Activated CD4-positive, alpha-beta T cell treated with anti-CD3 and anti-CD28 coated beads for 24 hours (primary cell): Measurements from ENCODE around the gene DHCR7.

Experiments
- DNase-seq, 2 donors: peaks; one replicate each; pipeline ENCODE4 v3.0.0-alpha.2; 2020; ENCODE audit warnings: low read depth in 2 of 2

The DHCR7 gene

DNA sequence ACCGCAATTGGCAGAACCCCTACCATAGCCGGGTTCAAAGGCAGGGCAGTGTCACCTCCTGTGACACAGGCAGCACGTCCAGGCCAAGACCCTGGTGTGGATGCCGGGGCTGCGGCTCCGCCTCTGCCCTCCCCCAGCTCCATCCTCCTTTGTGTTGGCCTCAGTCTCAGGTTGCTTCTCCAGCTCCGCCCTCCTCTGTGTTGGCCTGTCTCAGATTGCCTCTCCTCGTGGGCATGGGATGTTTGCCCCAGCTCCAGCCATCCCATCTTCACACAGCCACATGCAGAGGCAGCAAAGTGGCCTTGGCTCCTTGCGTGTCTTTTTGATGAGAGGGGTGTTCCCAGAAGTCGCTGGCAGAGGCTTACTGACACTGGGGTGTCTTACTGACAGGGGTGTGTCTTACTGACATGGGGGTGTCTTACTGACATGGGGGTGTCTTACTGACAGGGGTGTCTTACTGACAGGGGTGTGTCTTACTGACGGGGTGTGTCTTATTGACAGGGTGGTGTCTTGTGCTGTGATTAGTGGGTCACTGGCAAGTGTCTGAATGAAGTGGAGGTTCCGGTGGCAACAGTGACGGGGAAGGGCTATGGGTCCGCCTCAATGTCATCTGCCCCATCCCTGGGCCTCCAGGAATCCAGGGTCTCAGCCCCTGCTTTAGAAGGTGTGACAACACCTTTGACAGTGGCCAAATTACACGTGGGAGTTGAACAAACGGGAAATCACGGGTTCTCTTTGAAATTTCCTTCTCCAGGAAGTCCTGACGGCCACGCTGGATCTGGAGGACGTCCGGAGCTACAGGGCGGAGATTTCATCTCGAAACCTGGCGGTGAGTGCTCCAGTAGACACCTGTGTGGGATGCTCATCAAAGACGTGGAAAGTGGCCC, 29.7 kb upstream of the DHCR7 start:
- DNase-seq: no peak

DNA sequence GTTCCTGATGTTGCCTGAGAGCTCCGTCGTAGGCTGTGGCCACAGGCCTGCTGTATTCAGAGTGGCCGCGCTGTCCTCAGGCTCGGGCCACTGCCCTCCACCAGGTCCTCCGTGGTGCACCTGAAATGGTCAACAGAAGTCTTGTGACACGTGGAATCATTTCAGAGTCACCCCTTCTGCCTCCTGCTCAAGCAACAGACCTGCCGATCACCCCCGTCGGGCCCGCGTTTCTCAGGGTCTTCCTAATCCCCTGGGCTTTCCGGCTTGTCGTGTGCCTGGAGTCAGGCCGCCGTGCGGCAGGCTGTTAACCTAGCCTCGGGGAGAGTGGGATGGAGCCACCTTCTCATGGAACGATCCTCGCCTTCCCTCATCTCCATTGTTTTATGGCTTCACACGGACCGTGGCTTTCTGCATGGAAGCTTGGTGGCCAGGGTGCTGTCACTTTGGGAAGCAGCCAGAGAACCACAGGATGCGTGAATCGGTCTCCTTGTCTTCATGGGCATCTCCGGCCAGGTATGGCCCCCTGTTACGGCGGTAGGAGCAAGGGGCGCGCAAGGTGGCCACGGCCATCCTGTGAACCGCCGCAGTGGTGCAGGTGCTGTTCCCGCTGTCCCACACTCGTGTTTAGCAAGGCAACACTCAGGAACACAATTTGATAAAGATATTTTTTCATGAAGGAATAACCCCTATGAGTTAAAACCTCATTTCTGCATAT, 28.9 kb upstream of the DHCR7 start:
- DNase-seq: no peak

DNA sequence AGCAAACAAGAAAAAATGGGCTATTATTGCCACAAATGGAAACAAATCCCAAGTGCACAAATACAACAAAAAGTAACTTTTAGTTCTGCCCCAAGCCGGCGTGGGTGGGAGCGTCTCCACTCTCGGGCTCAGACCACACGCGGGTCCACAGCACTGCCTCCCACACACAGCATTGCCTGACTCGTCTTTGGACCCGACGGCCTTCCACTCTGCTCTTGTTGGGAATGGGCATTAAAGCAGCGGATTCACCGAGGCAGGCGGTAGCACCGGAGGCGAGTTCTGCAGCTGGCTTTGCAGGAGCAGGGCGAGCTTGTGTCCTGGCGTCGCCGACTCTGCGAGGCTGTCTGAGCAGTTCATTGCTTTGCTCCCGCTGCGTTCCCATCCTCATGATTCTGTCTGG, 27.8 kb upstream of the DHCR7 start:
- DNase-seq: no peak

DNA sequence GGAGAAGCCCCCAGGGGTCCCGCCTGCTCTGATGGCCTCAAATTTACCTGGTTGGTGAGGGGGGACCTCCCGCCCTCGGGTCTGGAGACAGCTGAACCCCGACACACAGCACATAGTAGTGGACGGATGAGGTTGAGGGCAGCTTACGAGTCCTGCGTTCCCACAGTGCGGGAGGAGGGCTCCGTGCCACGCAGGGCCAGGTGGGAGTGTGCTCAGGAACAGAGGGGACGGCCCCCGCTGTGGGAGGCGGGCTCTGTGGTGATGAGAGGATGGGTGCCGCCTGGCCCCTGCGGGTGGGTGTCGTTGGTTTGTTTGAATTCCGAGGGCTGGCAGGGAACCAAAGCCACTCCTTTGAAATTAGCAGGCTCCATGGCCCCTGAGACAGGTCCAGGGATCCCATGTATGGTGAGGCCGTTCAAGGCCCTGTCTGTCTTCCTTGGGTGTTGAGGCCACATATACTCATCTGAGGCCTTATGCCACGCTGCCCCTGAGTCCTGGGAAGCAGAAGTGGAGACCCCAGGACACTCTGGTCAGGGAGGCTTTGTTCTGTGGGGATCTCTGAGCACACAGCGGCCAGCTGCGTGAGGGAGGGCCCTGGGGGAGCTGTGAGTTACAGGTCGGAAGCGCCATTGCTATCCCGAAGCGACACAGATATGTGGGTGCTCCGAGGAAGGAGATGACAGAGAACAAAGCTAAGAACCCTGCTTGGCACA, 26.7 kb upstream of the DHCR7 start:
- no peak for DNase-seq

DNA sequence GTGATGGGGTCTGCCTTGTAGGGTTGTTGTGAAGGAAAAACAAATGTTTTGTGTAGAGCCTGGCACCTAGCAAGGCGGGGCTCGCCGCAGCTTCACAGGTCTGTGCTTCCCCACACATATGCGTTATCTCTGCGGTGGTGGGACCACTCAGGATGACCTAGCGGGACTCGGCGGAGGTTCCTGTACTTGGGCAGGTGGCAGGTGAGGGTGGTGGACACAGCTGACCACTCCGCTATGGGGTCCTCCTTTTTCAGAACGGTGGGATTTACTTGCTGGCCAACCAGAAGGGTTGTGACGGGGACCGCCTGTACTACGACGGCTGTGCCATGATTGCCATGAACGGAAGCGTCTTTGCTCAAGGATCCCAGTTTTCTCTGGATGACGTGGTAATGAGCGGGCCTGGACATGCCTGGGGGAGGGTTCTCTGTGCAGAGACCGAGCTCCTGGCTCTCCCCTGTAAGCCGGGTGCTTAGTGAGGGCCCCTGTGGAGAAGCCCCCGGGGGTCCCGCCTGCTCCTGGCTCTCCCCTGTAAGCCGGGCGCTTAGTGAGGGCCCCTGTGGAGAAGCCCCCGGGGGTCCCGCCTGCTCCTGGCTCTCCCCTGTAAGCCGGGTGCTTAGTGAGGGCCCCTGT, 26.1 kb upstream of the DHCR7 start:
- DNase-seq: no peak

DNA sequence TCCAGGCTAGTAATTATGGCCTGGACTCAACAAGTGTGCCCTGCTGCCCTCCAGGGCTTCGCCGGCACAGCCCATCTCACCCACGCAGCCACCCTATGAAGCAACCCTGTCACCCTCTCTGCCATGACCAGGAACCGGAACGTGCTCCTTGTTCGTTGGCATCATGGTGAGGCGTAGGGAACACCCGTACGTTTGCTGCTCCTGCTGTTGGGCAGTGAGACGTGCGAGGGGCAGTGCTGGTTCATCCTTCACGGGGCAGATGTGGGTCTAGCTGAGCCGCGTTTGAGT, 25.5 kb upstream of the DHCR7 start:
- DNase-seq: no peak

DNA sequence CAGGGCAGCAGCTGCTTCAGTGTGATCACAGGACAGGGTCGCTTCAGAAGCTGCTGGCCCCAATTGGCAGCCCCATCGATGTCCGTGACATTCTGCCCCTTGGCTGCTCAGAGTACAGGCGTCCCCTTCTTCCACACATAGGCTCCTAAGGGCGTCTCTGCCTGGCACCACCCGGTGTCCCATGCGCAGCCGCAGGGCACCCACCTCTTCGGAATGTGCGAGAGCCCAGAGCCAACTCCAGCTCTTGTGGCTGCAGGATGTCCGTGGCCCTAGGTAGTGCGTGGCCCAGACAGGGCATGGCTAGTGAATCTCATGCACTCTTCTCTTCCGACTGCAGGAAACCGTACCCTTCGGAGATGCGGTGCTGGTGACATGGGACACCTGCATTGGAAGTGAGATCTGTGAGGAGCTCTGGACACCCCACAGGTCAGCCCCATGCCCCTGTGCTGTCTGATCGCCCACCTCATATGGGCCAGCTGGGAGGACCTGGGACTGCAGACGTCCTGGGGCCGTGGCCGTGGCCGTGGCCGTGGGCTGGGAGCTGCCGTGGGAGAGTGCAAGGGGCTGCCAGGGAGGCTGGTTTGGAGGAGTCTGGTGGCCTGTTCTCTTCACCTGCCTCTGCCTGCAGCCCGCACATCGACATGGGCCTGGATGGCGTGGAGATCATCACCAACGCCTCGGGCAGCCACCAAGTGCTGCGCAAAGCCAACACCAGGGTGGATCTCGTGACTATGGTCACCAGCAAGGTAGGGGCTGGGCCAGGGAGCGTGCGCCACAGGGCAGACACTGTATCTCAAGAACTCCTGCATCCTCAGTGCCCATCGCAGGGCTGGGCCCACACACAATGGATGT, 25.0 kb upstream of the DHCR7 start:
- DNase-seq: no peak

DNA sequence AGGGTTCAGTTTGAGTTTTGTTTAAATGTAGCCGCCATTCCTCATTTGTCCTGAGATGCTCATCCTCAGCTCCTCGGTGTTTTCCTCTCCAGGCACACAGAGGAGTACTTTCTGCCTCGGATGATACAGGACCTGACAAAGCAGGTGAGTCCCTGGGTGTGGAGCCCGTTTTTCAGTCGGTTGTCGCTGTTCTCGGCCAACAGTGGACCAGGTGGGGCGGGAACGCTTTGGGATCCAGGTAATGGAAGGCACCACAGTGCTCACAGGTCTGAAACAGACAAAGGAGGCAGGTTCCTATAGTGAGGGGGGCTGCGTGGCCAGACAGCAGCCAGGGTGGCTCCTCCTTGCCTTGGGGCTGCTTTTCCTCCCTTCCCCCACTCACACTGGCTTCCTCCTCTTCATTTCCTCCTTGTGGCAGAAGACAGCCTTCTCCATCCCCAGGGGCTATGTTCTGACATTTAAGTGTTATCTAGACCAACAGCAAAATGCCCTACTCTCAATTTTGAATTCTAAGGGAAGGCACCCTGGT, 24.2 kb upstream of the DHCR7 start:
- DNase-seq: no peak

DNA sequence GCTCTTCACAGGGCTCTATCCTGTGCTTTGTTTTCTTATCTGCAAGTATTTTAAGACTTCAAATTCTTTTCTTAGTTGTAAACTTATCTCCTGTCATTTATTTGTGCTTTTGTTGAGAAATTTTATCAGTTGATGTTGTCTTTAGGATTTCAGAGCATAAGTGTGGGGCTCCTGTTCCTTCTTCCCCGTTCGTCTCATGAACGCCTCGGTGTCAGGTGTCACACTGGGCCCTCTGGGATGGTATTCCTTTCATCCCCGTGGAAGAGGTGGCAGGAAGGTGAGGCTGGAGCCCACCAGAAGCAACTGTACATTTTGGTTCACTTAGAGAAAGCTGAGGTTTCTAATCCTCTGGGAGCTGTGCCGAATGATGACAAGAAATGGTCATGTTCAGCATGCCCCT, 22.8 kb upstream of the DHCR7 start:
- no peak for DNase-seq

DNA sequence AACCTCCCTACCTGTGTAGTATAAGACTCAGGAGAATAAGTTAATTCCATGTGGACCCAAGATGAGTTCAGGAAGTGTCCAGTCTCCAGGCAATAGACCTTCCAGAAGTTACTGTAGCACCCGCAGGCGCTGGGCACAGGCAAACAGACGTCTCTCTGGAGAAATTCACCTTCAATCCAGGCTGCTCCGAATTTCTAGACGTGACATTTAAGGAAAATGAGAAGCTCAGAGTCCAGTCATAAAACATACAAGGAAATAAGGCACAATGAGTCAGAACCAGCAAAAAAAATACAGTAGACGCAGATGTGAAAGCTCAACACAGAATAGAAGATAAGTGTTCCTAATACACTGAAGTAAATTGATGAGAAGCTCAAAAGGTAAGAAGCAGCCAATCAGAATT, 19.0 kb upstream of the DHCR7 start:
- DNase-seq: no peak

DNA sequence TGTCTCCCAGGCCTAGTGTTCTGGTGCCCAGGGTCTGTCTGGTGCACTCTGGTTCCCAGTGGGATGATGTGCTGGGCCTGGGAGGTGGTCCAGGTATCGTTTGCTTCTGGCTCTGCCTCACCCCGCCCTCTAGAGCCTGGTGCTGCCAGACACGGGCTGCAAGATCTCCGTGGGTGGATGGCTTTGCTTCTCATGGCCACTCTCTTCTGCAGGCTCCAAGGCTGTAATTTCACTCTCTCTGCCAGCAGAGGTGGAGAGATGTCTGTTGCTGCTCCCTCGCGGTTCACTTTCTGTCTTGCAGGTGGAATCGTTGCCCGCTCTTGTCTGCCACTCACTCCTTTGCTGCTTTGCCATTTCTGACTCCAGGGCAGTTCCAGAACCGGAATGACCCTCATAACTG, 18.2 kb upstream of the DHCR7 start:
- DNase-seq: no peak

DNA sequence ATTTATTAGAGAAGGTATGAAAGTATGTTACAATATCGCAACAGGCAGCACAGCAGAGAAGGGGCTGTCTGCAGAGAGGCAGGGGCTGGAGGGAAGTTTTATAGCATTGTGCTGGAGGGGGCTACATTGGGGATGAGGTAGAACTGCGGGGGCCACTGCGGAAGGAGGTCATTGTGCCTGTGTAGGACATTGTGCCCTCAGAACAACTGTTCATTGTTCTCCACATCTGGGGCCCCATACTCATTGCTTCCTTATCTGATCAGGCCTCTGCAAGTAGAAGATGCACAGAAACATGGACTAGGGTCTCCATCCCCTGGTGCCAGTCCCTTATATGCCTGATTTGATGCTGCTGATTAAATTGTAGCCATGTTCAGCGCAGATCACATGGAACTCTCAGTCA, 16.9 kb upstream of the DHCR7 start:
- no peak for DNase-seq

DNA sequence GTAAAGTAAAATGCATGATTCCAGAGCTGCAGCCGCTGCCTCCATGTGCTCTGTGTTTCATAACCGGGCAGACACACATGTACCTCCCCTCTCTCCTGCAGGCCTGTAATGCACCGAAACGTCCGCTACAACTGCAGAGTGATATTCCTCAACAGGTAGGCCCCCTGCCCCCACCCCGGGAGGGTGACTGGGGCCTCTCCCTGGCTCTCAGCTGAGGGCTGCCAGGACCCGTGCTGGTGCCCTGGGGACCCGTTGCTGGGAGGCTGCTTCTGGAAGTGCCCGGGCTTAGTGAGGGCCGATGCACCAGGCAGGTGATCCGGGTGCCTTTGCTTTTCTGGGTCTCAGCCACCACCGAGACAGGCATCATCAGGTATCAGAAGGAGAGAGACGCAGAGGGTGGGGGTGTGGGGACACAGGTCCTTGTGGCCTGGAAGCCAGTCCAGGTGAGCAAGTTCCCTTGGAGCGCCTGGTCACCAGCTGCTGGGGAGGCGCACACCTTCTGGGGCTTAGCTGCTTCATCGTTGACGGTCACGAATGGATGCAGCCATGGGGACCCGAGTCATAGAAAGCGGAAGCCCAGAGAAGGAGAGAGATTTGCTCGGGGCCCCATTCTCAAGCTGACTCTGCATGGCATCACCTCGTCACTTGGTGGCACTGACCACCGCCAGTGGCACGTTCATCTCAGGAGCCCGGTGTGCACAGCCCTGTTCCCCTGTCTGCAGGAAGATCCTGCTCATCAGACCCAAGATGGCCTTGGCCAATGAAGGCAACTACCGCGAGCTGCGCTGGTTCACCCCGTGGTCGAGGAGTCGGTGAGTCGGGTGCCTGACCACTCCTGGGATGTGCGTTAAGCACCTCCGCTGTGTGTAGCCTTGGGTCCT, 15.4 kb upstream of the DHCR7 start:
- DNase-seq: no peak

DNA sequence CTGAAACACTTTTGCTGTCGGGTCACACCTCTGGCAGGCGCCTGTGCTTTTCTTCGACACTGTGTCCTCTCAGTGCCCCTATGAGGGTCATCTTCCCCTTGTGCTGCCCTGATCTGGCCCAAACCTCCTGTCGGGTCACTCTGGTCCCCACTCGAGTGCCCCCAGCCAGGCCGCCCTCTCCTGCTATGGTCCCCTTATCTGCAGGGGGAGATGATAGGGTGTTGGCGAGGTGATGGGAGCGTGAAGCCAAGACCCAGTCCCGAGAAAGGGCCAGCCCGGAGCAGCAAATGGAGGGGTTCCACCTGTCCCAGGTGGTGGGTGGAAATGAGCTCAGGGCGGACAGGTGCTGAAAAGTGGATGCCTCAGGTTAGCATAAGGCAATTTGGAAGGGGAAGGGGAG, 14.5 kb upstream of the DHCR7 start:
- no peak for DNase-seq

DNA sequence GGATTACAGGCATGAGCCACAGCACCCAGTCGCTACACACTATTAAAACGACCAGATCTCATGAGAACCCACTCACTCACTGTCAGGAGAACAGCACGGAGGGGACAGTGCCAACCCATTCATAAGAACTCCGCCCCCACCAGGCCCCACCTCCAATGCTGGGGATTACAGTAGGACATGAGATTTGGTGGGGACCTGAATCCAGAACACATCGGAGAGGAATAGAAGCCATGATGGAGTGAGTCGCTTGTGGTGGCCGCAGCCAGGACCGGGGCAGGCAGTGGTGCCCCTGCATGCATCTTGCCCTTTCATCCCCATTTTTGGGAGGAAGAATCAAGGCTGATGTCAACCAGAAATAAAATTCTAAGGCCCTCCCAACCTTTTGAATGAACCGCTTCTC, 13.5 kb upstream of the DHCR7 start:
- no peak for DNase-seq

DNA sequence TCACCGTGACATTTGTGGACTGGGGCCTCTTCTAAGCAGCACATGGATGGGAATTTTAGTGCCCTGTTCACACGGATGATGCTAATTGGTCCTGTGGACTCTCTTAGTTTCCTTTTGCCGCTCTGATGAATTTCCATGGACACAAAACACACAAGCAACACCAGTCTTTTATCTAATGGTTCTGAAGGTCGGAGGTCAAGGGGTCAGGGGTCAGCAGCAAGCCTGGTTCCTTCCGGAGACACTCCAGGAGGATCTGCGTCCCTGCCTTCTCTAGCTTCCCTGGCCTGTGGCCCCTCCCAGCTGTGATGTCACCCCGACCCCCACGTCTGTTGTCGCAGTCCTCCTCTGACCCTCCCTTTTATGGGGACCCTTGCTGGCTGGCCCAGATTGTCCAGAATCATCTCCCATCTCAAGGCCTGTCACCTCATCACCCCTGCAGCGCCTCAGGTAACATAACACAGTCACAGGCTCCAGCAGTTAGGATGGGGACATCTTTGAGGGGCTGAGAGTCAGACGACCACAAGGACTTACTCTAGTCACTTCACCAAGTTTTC, 11.7 kb upstream of the DHCR7 start:
- DNase-seq: no peak

DNA sequence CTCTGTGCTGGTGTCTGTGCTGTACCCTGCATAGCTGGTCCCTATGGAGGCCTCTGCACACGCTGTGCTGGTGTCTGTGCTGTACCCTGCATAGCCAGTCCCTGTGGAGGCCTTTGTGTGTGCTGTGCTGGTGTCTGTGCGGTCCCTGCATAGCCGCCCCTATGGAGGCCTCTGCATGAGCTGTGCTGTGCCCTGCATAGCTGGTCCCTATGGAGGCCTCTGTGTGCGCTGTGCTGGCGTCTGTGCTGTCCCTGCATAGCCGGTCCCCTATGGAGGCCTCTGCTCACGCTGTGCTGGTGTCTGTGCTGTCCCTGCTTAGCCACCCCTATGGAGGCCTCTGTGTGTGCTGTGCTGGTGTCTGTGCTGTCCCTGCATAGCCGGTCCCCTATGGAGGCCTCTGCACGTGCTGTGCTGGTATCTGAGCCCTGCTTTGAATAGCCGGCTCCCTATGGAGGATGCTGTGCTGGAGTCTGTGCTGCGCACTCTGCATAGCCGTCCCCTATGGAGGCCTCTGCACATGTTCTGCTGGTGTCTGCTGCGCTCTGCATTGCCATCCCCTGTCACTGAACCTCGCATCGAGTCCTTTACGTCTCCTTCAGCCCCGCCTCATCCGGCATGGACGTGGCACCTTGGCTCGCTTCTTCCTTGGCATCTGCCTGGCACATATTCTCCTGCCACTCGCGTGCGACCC, 11.0 kb upstream of the DHCR7 start:
- no peak for DNase-seq

DNA sequence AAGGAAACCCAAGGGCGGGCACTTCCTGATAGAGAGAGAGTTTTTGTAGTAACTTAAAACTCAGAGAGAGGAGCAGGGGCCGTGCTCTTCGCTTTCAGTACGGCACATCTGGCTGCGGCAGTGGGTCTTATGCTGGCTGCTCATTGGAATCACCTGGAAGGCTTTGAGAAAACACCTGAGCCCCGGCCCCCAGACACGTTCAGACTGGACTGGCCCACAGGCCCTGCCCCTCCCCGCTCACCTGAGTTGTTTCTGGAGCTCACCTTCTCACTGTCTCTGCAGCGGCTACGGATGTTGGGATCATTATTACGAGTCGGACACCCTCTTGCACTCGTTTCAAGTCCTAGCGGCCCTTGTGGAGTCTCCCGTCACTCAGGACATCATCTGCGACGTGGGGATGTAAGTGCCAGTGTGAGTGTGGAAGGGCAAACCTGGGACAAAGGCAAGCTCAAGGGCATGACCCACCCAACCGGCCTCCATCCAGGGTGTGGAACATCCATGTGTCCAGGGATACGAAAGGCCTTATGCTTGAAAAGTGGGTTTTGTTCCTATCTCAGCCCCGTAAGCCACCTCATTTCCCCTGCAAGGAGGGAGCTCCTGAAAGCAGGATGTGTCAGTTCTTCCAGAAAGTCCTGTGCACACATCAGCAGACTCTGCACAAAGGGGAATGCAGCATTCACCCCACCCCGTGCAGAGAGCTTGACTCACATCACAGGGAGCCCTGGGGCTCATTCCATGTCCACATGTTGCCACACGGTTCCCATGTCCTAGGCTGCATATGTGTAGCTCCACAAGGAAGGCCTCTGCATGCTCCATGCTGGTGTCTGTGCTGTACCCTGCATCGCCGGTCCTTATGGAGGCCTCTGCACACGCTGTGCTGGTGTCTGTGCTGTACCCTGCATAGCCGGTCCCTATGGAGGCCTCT, 10.2 kb upstream of the DHCR7 start:
- no peak for DNase-seq
